ENCODE results near the gene CLIP4.
A peak's percentile ranks its signal among the peaks of the same experiment; 100 is the strongest.

CLIP4 gene

DNA sequence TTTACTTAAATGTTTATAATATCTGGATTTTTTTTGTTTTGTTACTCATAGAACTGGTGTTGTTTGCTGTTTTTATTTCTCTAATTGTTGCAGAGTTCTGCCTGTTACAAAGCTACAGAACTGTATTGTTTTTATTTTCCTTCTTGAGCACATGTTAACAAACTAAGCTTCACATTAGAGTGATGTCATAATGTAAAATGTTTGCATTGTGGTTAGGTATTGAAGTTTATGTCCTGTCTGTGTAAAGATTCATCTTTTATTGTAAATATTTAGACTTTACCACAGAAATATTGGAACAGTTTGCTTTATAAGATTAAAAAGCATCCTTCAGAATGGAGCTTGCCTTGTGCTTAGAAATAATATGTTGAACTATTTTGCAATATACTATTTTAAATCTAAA, 67.7 kb downstream of the CLIP4 start:
- no peak overlapping the region for H3K4me3 ChIP-seq (ENCODE audit: low read length)
- TF ChIP-seq CTCF (IDR thresholded peaks at IDR 0.05; ENCODE audit: insufficient read depth, low read depth, low read length, missing control alignments), result no peak
- no peak for DNase-seq (ENCODE audit: low read depth)

DNA sequence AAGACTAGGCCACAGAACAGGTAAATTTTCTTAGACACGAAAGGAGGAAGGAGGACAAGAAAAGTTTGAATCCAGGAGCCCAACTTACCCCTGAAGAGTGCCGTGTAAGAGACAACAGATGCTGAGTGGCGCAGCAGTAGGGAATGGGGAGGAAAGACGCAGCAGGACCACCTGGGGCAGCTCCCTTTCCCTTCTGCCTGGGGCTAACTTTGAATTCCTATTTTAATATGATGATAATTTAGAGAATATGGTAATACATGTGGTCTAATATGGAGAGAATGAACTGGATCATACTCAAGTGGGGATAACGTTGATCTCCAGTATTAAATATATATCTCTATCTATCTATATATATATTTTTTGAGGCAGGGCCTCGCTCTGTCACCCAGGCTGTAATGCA, 69.3 kb downstream of the CLIP4 start:
- DNase-seq (ENCODE audit: low read depth), result no peak

DNA sequence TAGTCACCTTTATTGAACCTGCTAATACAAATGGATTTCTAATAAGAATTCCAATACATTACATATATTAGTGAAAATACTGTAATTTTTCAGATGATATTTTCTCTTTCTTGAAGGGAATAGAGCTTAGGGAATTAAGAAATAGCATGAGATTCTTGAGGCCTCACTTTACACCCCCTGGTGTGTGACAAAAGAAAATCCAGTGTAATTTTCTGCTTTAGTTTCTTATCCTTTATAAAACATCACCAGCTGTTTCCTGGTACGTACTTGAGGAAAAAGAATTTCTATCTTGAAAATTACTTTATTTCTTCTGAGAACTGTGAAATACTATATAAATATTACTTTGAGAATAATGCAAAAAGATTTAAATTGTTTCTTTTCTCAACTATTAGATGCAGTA, 71.6 kb downstream of the CLIP4 start:
- no peak for TF ChIP-seq CTCF (IDR thresholded peaks at IDR 0.05; ENCODE audit: insufficient read depth, low read depth, low read length, missing control alignments)
- no peak for DNase-seq (ENCODE audit: low read depth)

More for the DNA sequence above, 69.3 kb downstream of the CLIP4 start:
- TF ChIP-seq CTCF (IDR thresholded peaks at IDR 0.05; ENCODE audit: insufficient read depth, low read depth, low read length, missing control alignments), result no peak
- H3K4me3 ChIP-seq (ENCODE audit: low read length), result no peak overlapping the region

GRCh38 chr2:29187926-29188325, 72.7 kb downstream of the CLIP4 start:
- peak; percentile 44 for DNase-seq (ENCODE audit: low read depth)
- no peak for TF ChIP-seq CTCF (IDR thresholded peaks at IDR 0.05; ENCODE audit: insufficient read depth, low read depth, low read length, missing control alignments)
- no peak overlapping the region for H3K4me3 ChIP-seq (ENCODE audit: low read length)

More for the DNA sequence above, 71.6 kb downstream of the CLIP4 start:
- H3K4me3 ChIP-seq (ENCODE audit: low read length), result no peak overlapping the region

GRCh38 chr2:29189052-29189451, 73.8 kb downstream of the CLIP4 start:
- H3K4me3 ChIP-seq (ENCODE audit: low read length), result no peak overlapping the region
- DNase-seq (ENCODE audit: low read depth), result no peak
- no peak for TF ChIP-seq CTCF (IDR thresholded peaks at IDR 0.05; ENCODE audit: insufficient read depth, low read depth, low read length, missing control alignments)

GRCh38 chr2:29191817-29192216, 76.6 kb downstream of the CLIP4 start:
- no peak for DNase-seq (ENCODE audit: low read depth)
- H3K4me3 ChIP-seq (ENCODE audit: low read length), result no peak overlapping the region
- TF ChIP-seq CTCF (IDR thresholded peaks at IDR 0.05; ENCODE audit: insufficient read depth, low read depth, low read length, missing control alignments), result no peak

- TF ChIP-seq CTCF (IDR thresholded peaks at IDR 0.05; ENCODE audit: insufficient read depth, low read depth, low read length, missing control alignments), result no peak
Measured at GRCh38 chr2:29192526-29192925, 77.3 kb downstream of the CLIP4 start.

More at GRCh38 chr2:29192526-29192925, 77.3 kb downstream of the CLIP4 start:
- DNase-seq (ENCODE audit: low read depth), result no peak
- no peak overlapping the region for H3K4me3 ChIP-seq (ENCODE audit: low read length)
